Measurements from ENCODE around the gene STIM2. TPM values are rescaled to one million over a fixed set of nuclear protein-coding genes. Genes with fewer than 3 reads are reported as not detected.
"Not testable (repeated sequence)": the region's sequence is repeated elsewhere in the genome, so short reads cannot be mapped to it uniquely, and the experiment has no call there.

Gene STIM2
- total RNA-seq, 1 donor from 2014 or later: 14.0 TPM

DNA sequence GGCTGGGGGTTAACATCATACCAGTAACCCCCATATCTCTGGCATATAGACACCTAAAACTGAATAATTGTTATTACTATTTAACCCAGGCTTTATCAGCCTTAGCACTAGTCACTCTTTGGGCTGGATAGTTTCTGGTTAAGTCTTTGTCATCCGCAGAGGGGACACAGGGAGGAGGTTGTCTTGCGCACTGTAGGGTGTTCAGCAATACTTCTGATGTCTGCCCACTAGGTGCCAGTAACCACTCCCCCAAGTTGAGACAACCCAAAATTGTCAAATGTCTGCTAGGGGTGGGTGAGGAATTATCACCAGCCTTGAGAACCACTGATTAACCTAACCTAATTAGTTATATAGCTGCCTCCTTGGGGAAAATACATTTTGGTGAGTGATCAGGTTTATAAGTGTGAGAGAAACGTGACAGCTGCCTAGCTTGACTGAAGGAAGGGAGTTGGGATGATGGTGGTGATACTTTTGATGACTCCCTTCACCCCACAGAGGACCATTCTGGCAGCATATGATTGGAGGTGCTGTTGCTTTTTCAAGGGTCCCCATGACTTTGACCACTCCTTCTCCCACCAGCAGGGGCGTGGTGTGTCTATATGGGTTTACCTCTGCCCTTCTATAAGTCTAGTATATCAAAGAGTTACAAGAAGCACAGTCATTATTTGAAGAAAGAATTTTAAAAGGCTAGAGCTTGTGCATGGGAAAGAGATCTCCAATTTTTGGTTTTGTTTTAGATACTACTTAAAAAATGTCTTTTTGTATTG is 140.9 kb downstream of the STIM2 start:
- no peak for DNase-seq (ENCODE audit: low spot score)

DNA sequence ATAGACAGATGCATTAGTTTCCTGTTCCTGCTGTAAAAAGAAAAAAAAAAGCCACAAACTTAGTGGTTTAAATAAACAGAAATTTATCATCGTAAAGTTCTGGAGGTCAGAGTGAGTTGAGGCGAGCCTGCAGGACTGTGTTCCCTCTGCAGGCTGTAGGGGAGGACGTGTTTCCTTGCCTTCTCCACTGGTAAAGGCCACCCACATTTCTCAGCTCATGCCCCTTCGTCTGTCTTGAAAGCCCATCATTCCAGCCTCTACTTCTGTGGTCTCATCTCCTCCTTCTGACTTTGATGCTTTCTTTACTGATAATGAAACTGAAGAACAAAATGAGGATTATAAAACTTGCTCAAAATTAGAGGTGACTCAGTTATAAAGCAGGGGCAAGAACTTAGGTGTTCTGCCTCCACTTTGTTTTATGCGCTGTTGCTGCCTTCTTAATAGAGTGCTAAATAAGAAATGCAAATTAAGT is 143.0 kb downstream of the STIM2 start:
- no peak for DNase-seq (ENCODE audit: low spot score)

DNA sequence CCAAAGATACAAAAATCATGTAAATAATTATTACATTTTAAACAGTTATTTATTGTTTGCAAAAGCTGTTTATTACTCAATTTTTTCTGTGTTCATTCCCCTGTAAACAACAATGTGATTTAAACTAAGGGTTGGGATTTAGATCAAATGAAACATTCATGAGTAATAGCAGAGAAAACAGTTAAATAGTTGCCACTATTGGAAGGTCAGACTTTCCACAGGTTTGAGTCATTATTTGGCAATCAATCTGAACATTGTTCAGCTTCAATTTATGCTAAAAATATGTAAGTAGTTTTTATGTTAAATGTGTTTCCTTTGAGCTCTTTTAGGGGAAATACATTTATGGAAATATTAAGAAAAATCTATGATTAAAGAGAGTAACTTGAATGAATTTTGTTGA is 144.9 kb downstream of the STIM2 start:
- DNase-seq (ENCODE audit: low spot score): peak; percentile 27

- no peak for DNase-seq (ENCODE audit: low spot score)
Measured at GRCh38 chr4:27005905-27006590, 145.4 kb downstream of the STIM2 start.

DNA sequence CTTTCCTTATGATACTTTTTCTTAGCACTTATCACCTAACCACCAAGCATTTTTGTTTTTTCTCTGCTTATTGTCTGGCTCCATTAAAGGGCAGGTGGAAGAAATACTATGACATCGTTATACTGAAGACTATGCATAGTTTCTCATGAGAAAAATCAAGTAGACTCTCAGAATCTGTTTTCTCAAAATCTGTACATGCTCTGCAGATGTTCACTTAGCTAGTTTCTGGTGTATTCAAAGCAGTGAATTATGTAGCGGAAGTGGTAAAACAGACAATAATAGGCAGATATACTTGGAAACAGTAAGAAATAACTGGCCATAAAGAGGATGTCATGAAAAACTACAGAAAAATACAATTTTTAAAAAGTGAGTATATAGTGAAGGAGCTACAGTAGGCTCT is 146.0 kb downstream of the STIM2 start:
- DNase-seq (ENCODE audit: low spot score): no peak

DNA sequence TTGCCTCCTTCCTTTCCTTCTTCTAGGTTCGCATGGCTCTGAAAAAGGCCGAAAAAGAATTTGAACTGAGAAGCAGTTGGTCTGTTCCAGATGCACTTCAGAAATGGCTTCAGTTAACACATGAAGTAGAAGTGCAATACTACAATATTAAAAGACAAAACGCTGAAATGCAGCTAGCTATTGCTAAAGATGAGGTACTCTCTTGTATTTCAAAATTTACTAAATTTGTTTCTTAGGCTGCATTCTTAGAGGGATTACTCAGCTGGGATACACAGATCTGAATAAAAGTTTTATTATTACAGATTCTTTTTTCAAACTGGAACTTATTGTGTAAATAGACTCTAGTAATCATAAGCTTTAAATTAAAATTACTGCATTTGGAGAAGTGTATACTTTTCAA is 146.9 kb downstream of the STIM2 start:
- no peak for DNase-seq (ENCODE audit: low spot score)

DNA sequence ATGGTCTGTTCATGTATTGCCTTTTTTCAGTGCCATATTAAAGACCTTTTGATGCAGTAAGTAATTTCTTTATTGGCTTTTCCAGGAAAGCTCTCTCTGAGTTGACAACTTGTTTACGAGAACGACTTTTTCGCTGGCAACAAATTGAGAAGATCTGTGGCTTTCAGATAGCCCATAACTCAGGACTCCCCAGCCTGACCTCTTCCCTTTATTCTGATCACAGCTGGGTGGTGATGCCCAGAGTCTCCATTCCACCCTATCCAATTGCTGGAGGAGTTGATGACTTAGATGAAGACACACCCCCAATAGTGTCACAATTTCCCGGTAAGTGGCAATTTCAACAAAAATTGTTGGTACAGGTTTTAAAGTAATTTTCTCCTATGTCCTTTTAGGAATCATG is 148.0 kb downstream of the STIM2 start:
- no peak for DNase-seq (ENCODE audit: low spot score)

- DNase-seq (ENCODE audit: low spot score): no peak
Measured at GRCh38 chr4:27009539-27009938, 148.9 kb downstream of the STIM2 start.

DNA sequence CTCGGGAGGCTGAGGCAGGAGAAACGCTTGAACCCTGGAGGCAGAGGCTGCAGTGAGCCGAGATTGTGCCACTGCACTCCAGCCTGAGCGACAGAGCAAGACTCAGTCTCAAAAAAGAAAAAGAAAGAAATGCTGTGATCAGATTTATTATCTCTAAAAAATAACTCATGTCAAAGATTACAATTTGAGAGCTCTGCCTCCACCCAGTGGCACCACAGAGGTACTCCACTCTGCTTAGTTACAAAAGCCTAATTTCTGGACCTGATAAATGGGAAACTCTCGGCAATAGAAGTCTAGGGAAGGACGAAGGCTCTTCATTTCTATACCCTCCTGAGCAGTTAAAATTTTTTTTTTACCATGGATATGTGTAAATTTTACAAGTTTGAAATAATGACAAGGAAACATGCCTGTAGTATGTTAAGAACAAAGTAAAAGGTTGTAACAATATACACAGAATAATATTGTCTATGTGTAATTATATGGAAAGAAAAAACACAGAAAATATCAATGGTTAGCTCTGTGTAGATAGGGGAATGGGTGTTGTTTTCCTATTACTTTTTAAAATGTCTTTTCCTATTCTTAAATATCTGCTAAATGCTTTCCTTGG is 149.8 kb downstream of the STIM2 start:
- peak; percentile 50 for DNase-seq (ENCODE audit: low spot score)

- DNase-seq (ENCODE audit: low spot score): no peak
Measured at GRCh38 chr4:27011401-27011800, 150.8 kb downstream of the STIM2 start.

DNA sequence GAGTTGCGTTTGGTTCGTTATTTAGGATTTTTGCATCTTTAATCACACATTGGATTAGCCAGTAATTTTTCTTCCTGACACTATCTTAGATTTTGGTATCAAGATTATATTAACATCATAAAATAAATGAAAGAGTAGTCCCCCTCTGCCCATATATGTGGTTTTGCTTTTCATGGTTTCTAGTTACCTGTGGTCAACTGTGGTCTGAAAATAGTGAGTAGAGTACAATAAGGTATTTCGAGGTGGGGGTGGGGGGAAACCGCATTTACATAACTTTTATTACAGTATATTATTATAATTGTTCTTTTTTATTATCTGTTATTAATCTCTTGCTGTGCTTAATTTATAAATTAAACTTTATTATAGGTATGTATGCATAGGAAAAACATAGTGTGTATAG is 152.4 kb downstream of the STIM2 start:
- DNase-seq (ENCODE audit: low spot score): no peak

DNA sequence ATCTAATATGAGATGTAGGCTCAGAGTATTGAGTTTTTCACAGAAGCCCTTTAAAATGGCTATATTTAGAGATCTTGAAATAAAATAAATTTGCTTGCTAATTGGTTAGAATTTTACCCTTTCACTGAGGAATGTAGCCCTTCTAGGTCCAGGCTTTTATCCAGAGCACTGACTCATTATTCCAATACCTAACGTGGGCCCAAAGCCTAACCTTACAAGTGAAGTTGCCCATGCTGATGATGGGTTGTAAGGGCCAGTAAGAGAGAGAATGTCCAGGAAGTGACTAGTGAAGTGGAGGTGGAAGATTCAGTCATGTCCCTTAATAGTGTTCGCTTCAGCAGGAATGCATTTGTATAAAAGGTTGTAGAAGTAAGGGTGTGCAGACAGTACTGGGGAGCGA is 155.9 kb downstream of the STIM2 start:
- no peak for DNase-seq (ENCODE audit: low spot score)

DNA sequence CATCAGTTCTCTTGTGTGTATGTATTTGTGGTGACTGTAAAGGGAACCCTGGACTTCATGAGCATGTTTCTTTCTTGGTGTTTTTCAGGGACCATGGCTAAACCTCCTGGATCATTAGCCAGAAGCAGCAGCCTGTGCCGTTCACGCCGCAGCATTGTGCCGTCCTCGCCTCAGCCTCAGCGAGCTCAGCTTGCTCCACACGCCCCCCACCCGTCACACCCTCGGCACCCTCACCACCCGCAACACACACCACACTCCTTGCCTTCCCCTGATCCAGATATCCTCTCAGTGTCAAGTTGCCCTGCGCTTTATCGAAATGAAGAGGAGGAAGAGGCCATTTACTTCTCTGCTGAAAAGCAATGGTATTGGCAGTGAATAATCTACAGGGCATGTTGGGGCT is 157.0 kb downstream of the STIM2 start:
- DNase-seq (ENCODE audit: low spot score): no peak

GRCh38 chr4:27018076-27018475 is 157.4 kb downstream of the STIM2 start:
- DNase-seq (ENCODE audit: low spot score): no peak

- DNase-seq (ENCODE audit: low spot score): no peak
Measured at GRCh38 chr4:27018910-27019309, 158.3 kb downstream of the STIM2 start.

GRCh38 chr4:27019766-27020165 is 159.1 kb downstream of the STIM2 start:
- DNase-seq (ENCODE audit: low spot score): no peak

DNA sequence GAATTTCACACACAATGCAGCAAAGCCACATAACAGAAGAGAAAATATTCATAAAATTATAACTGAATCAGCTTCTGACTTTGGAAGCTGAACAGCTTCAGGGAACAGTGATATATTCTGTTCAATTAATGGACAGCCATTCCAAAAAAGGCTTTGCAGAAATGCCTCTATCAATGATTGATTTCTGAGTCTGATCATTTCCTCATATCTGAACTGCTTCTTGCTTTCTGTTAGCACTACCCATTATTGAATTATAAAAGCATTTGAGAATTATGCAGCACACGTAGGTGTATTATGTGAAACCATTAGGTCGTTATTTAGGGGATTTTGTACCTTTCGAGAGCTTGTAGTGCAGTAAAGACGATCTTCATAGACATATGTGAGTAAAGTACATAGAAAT is 159.6 kb downstream of the STIM2 start:
- no peak for DNase-seq (ENCODE audit: low spot score)

GRCh38 chr4:27020603-27021002 is 160.0 kb downstream of the STIM2 start:
- no peak for DNase-seq (ENCODE audit: low spot score)

DNA sequence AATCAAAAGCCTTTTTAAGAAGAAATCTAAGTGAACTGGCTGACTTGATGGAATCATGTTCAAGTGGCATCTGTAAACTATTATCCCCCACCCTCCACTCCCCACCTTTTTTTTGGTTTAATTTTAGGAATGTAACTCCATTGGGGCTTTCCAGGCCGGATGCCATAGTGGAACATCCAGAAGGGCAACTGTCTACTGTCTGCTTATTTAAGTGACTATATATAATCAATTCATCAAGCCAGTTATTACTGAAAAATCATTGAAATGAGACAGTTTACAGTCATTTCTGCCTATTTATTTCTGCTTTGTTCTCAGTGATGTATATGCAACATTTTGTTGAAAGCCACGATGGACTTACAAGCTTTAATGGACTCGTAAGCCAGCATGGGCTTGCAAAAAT is 162.3 kb downstream of the STIM2 start:
- no peak for DNase-seq (ENCODE audit: low spot score)

GRCh38 chr4:27023366-27023765 is 162.7 kb downstream of the STIM2 start:
- no peak for DNase-seq (ENCODE audit: low spot score)

GRCh38 chr4:27024805-27025204 is 164.2 kb downstream of the STIM2 start:
- peak; percentile 13 for DNase-seq (ENCODE audit: low spot score)

DNA sequence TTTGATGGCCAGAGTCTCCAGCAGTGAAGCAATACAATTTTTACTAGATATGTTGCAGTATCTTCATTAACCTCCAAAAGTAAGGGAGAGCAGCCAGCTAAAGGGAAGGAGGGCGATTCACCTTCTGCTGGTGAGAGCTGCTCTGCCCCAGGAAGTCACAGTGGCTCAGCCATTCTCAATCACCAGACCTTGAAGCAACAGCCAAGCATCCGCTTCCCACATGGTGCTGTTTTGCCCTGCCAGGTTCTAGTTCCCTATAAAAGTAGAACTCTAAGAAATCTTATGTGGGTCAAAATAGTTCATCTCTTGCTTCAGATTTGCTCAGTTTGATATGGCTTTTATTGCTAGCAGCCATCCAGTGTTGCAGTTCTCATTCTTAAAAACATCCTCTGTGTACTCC is 166.8 kb downstream of the STIM2 start:
- DNase-seq (ENCODE audit: low spot score): no peak

DNA sequence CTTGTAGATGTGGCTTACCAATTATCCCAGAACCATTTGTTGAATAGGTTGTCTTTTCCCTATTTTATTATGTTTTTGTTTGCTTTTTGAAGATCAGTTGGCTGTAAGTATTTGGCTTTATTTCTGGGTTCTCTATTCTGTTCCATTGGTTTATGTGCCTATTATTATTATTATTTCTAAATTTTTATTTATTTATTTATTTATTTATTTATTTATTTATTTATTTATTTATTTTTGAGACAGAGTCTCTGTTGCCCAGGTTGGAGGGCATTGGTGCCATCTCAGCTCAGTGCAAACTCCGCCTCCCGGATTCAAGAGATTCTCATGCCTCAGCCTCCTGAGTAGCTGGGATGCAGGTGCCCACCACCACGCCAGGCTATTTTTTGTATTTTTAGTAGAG is 174.5 kb downstream of the STIM2 start:
- DNase-seq (ENCODE audit: low spot score): not testable (repeated sequence)

All from umbilical cord (tissue), 2 donors.